Prostate gland (tissue), 2 donors: Measurements from ENCODE around the gene FRMD4B.

Experiments used
- POLR2AphosphoS5 ChIP-seq: sonication (generic); formaldehyde crosslinking; IDR thresholded peaks from one replicate; pipeline ENCODE4 v1.6.1; 2017; ENCODE audit warnings: antibody characterized with exemption
- TF ChIP-seq, protein P1 (sequence below), 4 experiments: fragments of 200-600 bp in 2 of 4; fragments of 450-650 bp in 2 of 4; sonication (generic) in 2 of 4; IDR thresholded peaks; 1 replicate in 3 of 4; 2 replicates in 1 of 4; pipeline ENCODE4 v1.5.1; 2016 to 2019; ENCODE audit warnings: antibody characterized with exemption in 4 of 4, mild to moderate bottlenecking in 2 of 4, moderate library complexity in 2 of 4

DNA sequence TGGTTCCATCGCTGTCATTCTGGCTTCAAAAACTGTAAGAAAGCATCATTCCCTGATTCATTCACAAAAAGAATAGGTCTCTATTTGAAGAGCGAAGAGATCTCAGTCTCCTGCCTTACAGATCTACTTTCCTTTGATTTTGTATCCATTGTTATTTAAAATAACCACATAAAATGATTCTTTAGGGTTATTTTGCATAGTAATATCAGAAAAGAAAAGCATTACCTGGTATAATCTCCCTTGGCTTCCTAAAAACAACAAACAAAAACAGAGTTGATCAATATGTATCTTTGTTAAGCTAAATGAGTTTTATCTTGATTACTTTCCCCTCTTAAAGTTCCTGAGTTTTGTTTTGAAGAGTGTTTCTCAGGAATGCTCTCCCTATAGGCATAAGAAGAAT, 136.9 kb downstream of the FRMD4B start:
- no peak for TF ChIP-seq POLR2AphosphoS5
- TF ChIP-seq, protein P1, sequence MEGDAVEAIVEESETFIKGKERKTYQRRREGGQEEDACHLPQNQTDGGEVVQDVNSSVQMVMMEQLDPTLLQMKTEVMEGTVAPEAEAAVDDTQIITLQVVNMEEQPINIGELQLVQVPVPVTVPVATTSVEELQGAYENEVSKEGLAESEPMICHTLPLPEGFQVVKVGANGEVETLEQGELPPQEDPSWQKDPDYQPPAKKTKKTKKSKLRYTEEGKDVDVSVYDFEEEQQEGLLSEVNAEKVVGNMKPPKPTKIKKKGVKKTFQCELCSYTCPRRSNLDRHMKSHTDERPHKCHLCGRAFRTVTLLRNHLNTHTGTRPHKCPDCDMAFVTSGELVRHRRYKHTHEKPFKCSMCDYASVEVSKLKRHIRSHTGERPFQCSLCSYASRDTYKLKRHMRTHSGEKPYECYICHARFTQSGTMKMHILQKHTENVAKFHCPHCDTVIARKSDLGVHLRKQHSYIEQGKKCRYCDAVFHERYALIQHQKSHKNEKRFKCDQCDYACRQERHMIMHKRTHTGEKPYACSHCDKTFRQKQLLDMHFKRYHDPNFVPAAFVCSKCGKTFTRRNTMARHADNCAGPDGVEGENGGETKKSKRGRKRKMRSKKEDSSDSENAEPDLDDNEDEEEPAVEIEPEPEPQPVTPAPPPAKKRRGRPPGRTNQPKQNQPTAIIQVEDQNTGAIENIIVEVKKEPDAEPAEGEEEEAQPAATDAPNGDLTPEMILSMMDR (IDR thresholded peaks at IDR 0.05) = no peak
